Fibroblast of lung (primary cell): ENCODE data around the gene SECISBP2L. TPM values are rescaled to one million over a fixed set of nuclear protein-coding genes. Genes with fewer than 3 reads are reported as not detected.
A peak's percentile ranks its signal among the peaks of the same experiment; 100 is the strongest.

Source experiments
- DNase-seq, 2 donors: peaks; one replicate each; pipeline versions ENCODE4 v3.0.0 to v3.0.0-alpha.2; 2010; ENCODE audit warnings: low read depth in 2 of 2
- H2AFZ ChIP-seq: 2 replicates; pipeline ENCODE4 v1.5.1; 2012; ENCODE audit warnings: low read length, control low read depth, inconsistent platforms
- H3K27ac ChIP-seq: 2 replicates; pipeline ENCODE4 v1.5.1; 2011; ENCODE audit warnings: low read length, control low read depth; ENCODE audit not compliant: insufficient read depth
- H3K27me3 ChIP-seq: 2 replicates; pipeline ENCODE4 v1.5.1; 2011; ENCODE audit warnings: mild to moderate bottlenecking, low read length; ENCODE audit not compliant: control insufficient read depth, insufficient read depth
- H3K36me3 ChIP-seq: 2 replicates; pipeline ENCODE4 v1.5.1; 2011; ENCODE audit warnings: low read length; ENCODE audit not compliant: control insufficient read depth, insufficient read depth
- H3K4me1 ChIP-seq: 2 replicates; pipeline ENCODE4 v1.5.1; 2011; ENCODE audit warnings: low read length; ENCODE audit not compliant: control insufficient read depth, insufficient read depth; ENCODE audit errors: extremely low read depth
- H3K4me2 ChIP-seq: 2 replicates; pipeline ENCODE4 v1.5.1; 2011; ENCODE audit warnings: low read length, control low read depth; ENCODE audit not compliant: insufficient read depth; ENCODE audit errors: extremely low read depth
- H3K4me3 ChIP-seq, 4 experiments: fragments of 200-600 bp in 1 of 4; sonication (generic) in 1 of 4; replicated peaks in 1 of 4; 2 replicates each; pipeline ENCODE4 v1.5.1; 2011 to 2016; ENCODE audit warnings: low read length in 4 of 4, low read depth in 3 of 4, mild to moderate bottlenecking in 3 of 4, control low read depth in 2 of 4, inconsistent platforms in 1 of 4, mixed read lengths in 1 of 4; ENCODE audit not compliant: insufficient read depth in 1 of 4; ENCODE audit errors: control extremely low read depth in 1 of 4
- H3K79me2 ChIP-seq: 2 replicates; pipeline ENCODE4 v1.5.1; 2012; ENCODE audit warnings: mild to moderate bottlenecking, low read length, inconsistent platforms; ENCODE audit not compliant: control insufficient read depth, insufficient read depth
- H3K9ac ChIP-seq: 2 replicates; pipeline ENCODE4 v1.5.1; 2011; ENCODE audit warnings: mild to moderate bottlenecking, low read length, control low read depth; ENCODE audit not compliant: insufficient read depth
- H3K9me3 ChIP-seq: 2 replicates; pipeline ENCODE4 v1.5.1; 2012; ENCODE audit warnings: low read depth, low read length; ENCODE audit not compliant: control insufficient read depth, insufficient read depth
- H4K20me1 ChIP-seq: 2 replicates; pipeline ENCODE4 v1.5.1; 2011; ENCODE audit warnings: low read length; ENCODE audit not compliant: control insufficient read depth, insufficient read depth; ENCODE audit errors: extremely low read depth
- CTCF ChIP-seq, 2 donors: IDR thresholded peaks in 1 of 2; conservative IDR thresholded peaks in 1 of 2; 1 replicate in 1 of 2; 2 replicates in 1 of 2; pipeline ENCODE4 v1.5.1; 2011 to 2012; ENCODE audit warnings: low read length in 2 of 2, control low read depth in 1 of 2, inconsistent platforms in 1 of 2, low read depth in 1 of 2, mild to moderate bottlenecking in 1 of 2
- EZH2 ChIP-seq: IDR thresholded peaks from 2 replicates; pipeline ENCODE4 v1.5.1; 2012; ENCODE audit warnings: low read length, control low read depth, mild to moderate bottlenecking; ENCODE audit errors: missing control alignments
- polyA plus RNA-seq, 2 donors: library from polyadenylated mRNA; depleted of rRNA in 1 of 2; stranded (reverse) in 1 of 2; unstranded in 1 of 2; fragments of >200 nt; gene quantifications; 2 replicates each; pipeline ENCODE4 v1.2.1, GENCODE V29; 2011 to 2012; ENCODE audit warnings: missing spikeins in 1 of 2
- total RNA-seq: library from RNA; depleted of rRNA; stranded (reverse); fragments of >200 nt; gene quantifications from 2 replicates; pipeline ENCODE4 v1.2.1, GENCODE V29; 2014

Gene SECISBP2L
- total and polyA plus RNA-seq, 2 donors (not counting 1 experiment from before 2014, with no cell fraction given) = 25.7 to 44.3 TPM

GRCh38 chr15:48978638-48979037 is 67.6 kb downstream of the SECISBP2L start:
- Histone ChIP-seq H4K20me1 (no peaks in the 10 kb centered on the region), H3K4me2 (no peak overlapping the region), H2AFZ (no peak overlapping the region), H3K36me3 (no peaks in the 10 kb centered on the region), H3K4me1 (no peaks in the 10 kb centered on the region), H3K4me3 (no peak overlapping the region), H3K9ac (no peak overlapping the region), H3K79me2 (no peaks in the 10 kb centered on the region), H3K9me3 (no peaks in the 10 kb centered on the region), H3K27ac (no peak overlapping the region), H3K27me3 (no peaks in the 10 kb centered on the region)
- no peak for TF ChIP-seq CTCF (conservative IDR thresholded peaks at IDR 0.05 in 1 of 2, IDR thresholded peaks at IDR 0.05 in 1 of 2; ENCODE audit: low read depth in 1 of 2, low read length in 2 of 2)
- no peak for TF ChIP-seq EZH2
- no peak for DNase-seq

GRCh38 chr15:48976444-48977088 is 69.7 kb downstream of the SECISBP2L start:
- H3K27ac ChIP-seq = no peak overlapping the region
- no peak overlapping the region for H3K4me2 ChIP-seq
- no peaks in the 10 kb centered on the region for H3K4me1 ChIP-seq
- H3K9me3 ChIP-seq = no peaks in the 10 kb centered on the region
- TF ChIP-seq EZH2 (no peak), CTCF (conservative IDR thresholded peaks at IDR 0.05 in 1 of 2, IDR thresholded peaks at IDR 0.05 in 1 of 2; ENCODE audit: low read depth in 1 of 2, low read length in 2 of 2) (no peak)
- no peaks in the 10 kb centered on the region for H4K20me1 ChIP-seq
- H3K36me3 ChIP-seq = no peaks in the 10 kb centered on the region
- H3K9ac ChIP-seq = no peak overlapping the region
- no peaks in the 10 kb centered on the region for H3K27me3 ChIP-seq
- H3K79me2 ChIP-seq = no peaks in the 10 kb centered on the region
- no peak for DNase-seq
- no peak overlapping the region for H3K4me3 ChIP-seq
- H2AFZ ChIP-seq = no peak overlapping the region

- TF ChIP-seq EZH2 = no peak
- TF ChIP-seq CTCF (conservative IDR thresholded peaks at IDR 0.05 in 1 of 2, IDR thresholded peaks at IDR 0.05 in 1 of 2; ENCODE audit: low read depth in 1 of 2, low read length in 2 of 2) = peak; percentile 54 to 73
- H4K20me1 ChIP-seq = no peaks in the 10 kb centered on the region
- peak overlapping the region; percentile 80 for H3K4me2 ChIP-seq
- peak; percentile 76 for DNase-seq
- no peaks in the 10 kb centered on the region for H3K27me3 ChIP-seq
- H3K4me1 ChIP-seq = no peaks in the 10 kb centered on the region
- H3K27ac ChIP-seq = no peak overlapping the region
- peak overlapping the region; percentile 82 for H2AFZ ChIP-seq
- H3K36me3 ChIP-seq = no peaks in the 10 kb centered on the region
- no peaks in the 10 kb centered on the region for H3K79me2 ChIP-seq
- H3K9me3 ChIP-seq = no peaks in the 10 kb centered on the region
- H3K4me3 ChIP-seq = peak overlapping the region; percentile 47 to 64 (median 54)
- H3K9ac ChIP-seq = peak overlapping the region; percentile 45
Measured at GRCh38 chr15:48975472-48976419, 70.5 kb downstream of the SECISBP2L start.
